ENCODE measurements around the gene SHISA9.

DNA sequence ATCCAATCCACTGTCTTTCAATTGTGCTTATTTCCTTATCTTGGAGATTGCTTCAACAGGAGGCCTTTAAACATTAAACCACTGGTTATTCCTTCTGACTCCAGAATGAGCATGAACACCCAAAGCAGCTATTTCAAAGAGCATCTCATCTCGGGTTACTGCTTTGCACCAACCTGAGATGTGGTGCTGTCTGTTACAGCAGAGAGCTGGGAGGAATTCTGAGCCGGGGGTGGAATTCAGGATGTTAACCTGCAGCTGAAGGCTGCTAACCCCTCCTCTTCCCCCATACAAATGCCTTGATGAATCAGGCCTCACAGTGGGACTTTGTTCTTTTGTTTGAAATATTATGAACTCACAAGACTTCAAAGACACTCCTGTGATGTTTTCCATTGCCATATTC lies 113.1 kb downstream of the SHISA9 start:
- no peak for TF ChIP-seq POLR2A (IDR thresholded peaks at IDR 0.05)
- no peak for TF ChIP-seq EP300 (IDR thresholded peaks at IDR 0.05)
